GM21619 (cell line): ENCODE results near the gene EID1.
"Not testable (repeated sequence)": the region's sequence is repeated elsewhere in the genome, so short reads cannot be mapped to it uniquely, and the experiment has no call there.

ENCODE experiments used
- ATAC-seq: cut with Tn5 transposase; IDR thresholded peaks from one replicate; pipeline ENCODE4 v1.9.1; 2021; ENCODE audit not compliant: unreplicated experiment

EID1 gene

GRCh38 chr15:48877630-48878595 lies at the start of gene EID1:
Gene EID1, plus strand, starts transcription at chr15:48878134. Its CDS starts 43 bp downstream, at chr15:48878177.
- peak; percentile 94 for ATAC-seq

- ATAC-seq = no peak
These were observed 49.5 kb upstream of the EID1 start for GRCh38 chr15:48828471-48828870.

GRCh38 chr15:48828906-48829305 lies 49.0 kb upstream of the EID1 start:
- no peak for ATAC-seq

GRCh38 chr15:48832648-48833047 lies 45.3 kb upstream of the EID1 start:
- no peak for ATAC-seq

GRCh38 chr15:48833526-48834239 lies 44.3 kb upstream of the EID1 start:
- no peak for ATAC-seq

- no peak for ATAC-seq
These were observed 43.2 kb upstream of the EID1 start for GRCh38 chr15:48834756-48835155.

- ATAC-seq = no peak
These were observed 35.4 kb upstream of the EID1 start for GRCh38 chr15:48842501-48842900.

GRCh38 chr15:48845123-48845522 lies 32.8 kb upstream of the EID1 start:
- no peak for ATAC-seq

GRCh38 chr15:48850648-48851047 lies 27.3 kb upstream of the EID1 start:
- no peak for ATAC-seq

- ATAC-seq = no peak
These were observed 26.0 kb upstream of the EID1 start for GRCh38 chr15:48851956-48852355.

- not testable (repeated sequence) for ATAC-seq
These were observed 23.5 kb upstream of the EID1 start for GRCh38 chr15:48854434-48854833.

GRCh38 chr15:48855501-48856440 lies 22.2 kb upstream of the EID1 start:
- ATAC-seq = no peak

GRCh38 chr15:48856942-48857341 lies 21.0 kb upstream of the EID1 start:
- no peak for ATAC-seq

- no peak for ATAC-seq
These were observed 19.5 kb upstream of the EID1 start for GRCh38 chr15:48858401-48858800.

- no peak for ATAC-seq
These were observed 18.5 kb upstream of the EID1 start for GRCh38 chr15:48859426-48859825.

GRCh38 chr15:48861813-48862431 lies 16.0 kb upstream of the EID1 start:
- ATAC-seq = no peak

- ATAC-seq = no peak
These were observed 15.2 kb upstream of the EID1 start for GRCh38 chr15:48862705-48863104.

GRCh38 chr15:48865370-48866079 lies 12.4 kb upstream of the EID1 start:
- no peak for ATAC-seq

- ATAC-seq = no peak
These were observed 11.8 kb upstream of the EID1 start for GRCh38 chr15:48866141-48866563.

GRCh38 chr15:48868023-48868422 lies 9.9 kb upstream of the EID1 start:
- no peak for ATAC-seq
